ENCODE data around the gene TP73.
A peak's percentile ranks its signal among the peaks of the same experiment; 100 is the strongest.

The TP73 gene

DNA sequence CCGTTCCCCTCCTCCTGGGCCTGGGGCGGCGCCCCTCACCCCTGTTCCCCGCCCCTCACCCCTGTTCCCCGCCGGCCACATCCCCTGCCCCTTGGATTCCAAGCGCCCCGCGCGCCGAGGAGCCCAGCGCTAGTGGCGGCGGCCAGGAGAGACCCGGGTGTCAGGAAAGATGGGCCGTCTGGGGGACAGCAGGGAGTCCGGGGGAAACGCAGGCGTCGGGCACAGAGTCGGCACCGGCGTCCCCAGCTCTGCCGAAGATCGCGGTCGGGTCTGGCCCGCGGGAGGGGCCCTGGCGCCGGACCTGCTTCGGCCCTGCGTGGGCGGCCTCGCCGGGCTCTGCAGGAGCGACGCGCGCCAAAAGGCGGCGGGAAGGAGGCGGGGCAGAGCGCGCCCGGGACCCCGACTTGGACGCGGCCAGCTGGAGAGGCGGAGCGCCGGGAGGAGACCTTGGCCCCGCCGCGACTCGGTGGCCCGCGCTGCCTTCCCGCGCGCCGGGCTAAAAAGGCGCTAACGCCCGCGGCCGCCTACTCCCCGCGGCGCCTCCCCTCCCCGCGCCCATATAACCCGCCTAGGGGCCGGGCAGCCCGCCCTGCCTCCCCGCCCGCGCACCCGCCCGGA is at the start of gene TP73:
Gene TP73, plus strand, starts transcription at position 587 of the 618 bp plus-strand sequence. CDS start 29,850 bp downstream, outside the sequence.
- peak; percentile 45 for DNase-seq (ENCODE audit: low spot score)

DNA sequence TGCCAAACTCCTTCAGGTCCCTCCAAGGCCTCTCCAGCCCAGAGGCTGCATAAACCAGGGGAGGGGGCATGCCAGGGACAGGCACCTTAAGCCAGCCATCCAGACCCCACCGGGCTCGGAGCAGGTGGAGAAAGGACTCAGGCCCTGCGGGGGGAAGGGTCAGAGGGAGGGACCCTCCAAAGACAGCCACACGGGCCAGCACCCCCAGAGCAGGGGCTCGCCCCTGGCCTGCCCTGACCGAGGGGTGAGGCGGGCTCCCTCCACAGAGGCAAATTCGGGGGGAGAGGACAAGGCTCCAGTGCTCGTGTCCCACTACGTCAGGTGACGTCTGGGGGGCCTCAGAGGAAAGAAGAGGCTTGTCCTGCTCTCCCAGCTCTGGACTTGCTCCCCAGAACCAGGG is 49.2 kb upstream of the TP73 start:
- DNase-seq (ENCODE audit: low spot score), result no peak

DNA sequence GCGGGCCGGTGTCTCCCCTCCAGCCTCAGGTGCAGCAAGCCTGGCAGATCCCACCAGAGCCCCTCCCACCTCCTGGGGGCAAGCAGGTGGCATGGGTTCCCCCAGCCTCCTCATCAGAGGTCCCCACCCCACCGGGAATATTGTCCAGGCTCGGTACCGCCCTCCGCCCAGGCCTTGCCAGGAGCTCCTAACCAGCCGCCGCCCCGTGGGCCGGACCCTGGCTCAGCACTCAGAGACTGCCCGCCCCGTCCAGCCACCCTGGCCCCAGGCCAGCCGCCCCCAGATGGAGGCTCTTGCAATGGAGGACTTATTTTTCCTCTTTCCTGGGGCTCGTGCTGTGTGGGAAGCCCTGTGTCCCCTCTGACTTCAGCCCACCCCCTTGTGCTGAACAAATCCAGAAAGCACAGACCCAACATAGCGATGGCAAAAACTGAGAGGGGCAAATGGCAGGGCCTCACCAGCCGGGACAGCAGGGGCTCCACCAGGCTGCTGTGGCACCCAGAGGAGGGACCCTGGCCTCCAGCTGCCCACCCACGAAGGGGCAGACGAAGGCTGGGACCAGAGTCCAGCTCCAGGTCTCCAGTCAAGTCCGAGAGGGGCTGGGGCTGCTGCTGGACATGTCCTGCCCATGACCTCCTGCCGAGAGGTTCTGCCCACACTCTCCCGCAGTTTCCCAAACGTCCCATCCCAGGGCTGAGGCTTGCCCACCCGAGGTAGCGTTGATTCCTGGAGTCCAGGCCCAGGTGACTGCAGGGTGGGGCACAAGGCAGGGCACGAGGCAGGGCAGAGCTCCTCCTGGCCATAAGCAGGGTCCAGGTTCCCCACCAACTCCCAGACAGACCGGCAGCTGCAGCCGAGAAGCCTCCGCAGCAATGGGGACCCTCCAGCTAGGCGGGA is 48.5 kb upstream of the TP73 start:
- no peak for DNase-seq (ENCODE audit: low spot score)

DNA sequence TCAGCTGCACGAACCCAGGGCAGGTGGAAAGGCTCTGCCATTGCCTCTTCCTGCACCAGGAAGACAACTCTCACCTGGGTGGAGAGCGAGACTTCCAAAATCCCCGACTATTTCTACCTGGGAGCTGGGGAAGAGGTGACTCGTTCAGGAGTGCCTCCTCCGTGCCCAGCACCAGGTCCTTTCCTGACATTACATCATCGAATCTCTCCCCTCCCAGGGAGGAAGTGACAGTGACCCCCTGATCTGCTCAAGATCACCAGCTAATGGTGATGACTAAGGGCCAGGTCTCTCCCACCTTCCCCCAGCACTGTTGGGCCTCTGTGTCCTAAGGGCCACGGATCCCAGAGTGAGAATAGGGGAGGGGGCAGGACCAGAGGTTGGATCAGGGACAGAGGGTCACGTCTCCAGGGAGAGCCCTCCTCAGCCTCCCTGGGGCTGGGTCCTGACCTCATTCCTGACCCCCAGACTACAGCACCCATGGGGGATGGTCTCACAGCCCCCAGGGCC is 47.8 kb upstream of the TP73 start:
- DNase-seq (ENCODE audit: low spot score), result no peak

DNA sequence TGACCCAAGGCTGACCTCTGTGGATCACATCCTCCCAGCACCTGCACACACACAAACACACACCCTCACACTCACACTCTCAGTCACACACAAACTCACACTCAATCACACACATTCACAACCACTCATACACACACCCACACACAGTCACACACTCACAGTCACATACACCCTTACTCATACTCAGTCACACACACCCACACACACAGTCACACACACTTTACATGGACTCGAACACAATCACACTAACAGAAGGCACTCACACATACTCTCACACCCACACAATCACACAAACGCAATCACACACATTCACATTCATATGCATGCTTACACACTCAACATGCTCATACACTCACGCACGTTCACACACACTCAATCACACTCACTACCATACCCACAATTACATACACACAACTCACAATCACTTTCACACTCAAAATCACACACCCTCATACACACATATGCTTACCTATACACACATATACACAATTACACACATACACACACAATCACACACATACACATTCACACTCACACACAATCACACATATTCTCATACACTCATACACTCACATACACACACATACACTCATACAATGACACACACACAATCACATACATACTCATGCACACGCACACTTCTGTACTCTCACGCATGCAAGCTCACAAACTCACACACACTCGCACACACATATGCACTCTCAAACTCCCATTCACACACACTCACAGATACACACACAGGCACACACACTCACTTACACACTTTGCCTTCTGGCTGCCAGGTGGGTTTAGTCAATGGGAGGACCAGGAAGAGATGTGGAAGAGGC is 47.1 kb upstream of the TP73 start:
- DNase-seq (ENCODE audit: low spot score), result no peak

DNA sequence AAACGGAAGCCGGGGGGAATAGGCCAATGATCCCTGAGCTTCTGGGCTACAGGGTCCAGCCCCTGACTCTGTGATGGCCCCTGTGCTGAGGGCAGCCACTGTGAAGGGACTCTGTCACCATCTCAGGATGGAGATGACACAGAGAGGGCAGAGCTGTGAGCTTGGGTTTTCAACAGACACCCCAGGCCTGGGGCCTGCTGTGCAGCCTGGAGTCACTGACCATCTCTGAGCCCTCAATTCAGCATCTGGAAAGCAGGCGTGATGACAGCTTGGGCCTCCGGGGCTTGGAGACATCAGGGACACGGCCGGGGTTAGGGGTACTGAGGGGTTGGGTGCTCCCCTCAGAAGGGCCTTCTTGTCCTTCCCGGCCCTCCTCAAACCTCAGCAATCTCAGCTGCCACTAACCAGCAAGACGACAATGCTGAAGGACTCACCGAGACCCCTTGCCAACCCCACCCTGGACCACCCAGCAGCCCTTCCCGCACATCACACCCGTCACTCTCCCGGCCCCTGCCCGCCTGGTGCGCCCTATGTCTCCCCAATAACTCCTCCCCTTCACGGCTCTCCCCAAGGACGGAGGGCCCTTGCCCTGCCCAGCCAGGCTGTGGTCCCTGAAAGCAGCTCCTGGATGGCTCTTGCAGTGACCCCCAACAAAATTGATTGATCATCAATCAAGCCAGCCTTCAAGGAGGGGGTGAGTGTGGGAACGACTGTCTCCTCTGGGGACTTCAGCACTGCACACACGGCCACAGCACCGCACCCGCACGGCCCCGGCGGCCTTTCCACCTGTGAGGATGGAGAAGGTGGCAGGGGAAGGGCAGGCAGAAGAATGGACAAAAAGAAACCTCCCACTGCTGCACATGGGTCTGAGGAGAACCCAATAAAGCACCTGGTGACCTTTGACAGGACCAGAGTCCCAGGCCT is 45.3 kb upstream of the TP73 start:
- DNase-seq (ENCODE audit: low spot score), result no peak

DNA sequence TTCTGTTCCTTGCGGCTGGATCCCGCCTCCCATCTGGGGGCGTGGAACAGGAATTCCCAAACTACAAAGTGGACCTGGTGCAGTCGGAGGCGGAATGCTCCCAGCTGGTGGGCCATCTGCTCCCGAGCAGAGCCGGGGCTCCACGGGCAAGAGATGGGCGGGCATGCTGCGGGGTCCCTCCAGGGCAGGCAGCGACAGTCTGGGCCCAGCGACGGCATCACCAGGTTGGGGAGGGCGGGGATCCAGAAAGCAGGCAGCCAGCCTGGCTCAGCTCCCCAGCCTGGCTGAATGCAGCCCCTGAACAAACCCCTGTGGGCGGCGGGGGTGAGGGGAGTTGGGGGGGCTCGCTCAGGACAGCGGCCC is 44.6 kb upstream of the TP73 start:
- no peak for DNase-seq (ENCODE audit: low spot score)

DNA sequence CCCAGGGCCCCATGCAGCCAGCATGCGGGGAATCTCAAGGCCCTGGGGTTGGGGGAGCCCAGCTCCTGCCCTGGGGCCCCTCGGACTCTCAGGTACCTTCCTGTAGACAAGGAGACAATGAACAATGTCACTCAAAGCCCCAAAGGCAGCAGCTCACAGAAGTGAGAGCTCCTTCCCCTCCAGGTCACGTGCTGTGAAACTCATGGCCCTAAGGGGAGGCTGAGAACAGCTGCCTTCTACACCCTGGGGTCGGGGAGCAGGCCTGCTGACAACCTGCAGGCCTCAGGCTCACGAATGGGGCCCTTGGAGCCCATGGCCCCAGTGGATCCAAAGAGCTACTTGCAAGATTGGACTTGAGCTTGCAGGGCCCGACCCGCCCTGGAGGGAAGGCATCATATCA is 44.2 kb upstream of the TP73 start:
- DNase-seq (ENCODE audit: low spot score), result no peak

DNA sequence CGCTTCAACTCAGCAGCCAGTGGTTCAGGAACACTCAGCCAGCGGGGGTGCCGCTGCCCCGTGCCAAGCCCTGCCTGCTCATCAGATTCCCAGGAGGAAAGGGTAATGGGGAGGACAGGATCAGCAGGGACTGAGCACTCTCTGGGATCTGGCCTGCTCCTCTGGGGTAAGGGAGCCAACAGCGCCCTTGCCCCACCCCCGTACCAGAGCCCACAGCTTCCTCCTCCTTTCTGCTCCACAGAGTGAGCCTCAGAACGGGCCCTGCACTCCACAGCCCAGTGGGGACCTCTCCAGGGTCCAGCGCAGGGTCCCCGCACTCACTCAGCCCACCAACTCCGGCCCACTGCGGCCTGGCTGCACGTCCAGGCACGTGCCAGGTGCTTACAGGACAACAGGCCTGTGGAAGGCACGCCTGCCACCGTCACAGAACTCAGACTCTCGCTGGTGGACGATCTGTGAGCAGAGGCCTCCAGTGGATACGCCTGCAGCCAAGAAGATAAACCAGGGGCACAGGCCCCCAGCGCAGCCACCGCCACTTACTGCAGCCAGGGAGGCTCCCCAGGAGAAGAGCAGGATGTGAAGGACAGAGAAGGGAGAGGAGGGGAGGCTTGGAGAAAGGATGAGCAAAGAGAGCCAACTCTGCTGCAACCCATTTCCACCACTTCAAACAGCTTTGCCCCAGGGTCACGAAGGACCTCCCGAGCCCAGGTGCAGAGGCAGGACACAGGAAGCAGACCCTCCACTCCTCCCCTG is 43.1 kb upstream of the TP73 start:
- no peak for DNase-seq (ENCODE audit: low spot score)

DNA sequence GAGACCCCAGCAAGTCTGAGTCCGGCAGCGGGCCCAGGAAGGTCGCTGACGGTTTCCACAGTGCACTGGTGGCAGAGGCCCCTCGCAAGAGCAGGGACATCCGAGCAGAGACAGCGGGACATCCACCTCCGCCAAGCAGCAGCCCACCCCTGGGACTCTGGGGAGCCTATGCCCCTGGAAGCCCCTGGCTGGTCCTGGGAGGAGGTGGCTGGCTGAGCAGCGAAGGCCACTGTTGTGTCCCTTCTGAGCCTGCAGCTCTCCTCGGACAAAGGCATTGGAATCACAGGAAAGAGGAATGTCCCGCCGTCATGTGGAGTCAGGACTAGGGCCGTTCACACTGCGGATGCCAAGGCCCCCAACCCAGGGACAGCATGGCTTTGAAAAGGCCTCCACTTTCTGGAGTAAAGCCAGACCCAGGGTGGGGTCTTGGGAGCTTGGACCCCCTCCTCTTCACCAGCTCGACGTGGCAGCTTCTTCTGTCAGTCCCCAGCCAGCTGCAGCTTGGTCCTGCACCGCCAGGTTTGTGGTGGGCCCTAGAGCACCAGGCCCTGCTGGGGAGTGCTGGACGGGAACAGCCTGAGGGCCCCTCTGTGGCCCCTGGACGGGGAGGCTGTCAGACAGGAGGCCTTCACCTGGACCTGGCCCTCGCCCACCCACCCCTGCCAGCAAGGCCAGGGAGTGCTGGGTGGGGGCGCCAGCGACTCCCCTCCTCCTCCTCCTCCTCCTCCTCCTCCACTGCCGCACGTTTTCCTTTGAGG is 42.4 kb upstream of the TP73 start:
- DNase-seq (ENCODE audit: low spot score), result no peak

DNA sequence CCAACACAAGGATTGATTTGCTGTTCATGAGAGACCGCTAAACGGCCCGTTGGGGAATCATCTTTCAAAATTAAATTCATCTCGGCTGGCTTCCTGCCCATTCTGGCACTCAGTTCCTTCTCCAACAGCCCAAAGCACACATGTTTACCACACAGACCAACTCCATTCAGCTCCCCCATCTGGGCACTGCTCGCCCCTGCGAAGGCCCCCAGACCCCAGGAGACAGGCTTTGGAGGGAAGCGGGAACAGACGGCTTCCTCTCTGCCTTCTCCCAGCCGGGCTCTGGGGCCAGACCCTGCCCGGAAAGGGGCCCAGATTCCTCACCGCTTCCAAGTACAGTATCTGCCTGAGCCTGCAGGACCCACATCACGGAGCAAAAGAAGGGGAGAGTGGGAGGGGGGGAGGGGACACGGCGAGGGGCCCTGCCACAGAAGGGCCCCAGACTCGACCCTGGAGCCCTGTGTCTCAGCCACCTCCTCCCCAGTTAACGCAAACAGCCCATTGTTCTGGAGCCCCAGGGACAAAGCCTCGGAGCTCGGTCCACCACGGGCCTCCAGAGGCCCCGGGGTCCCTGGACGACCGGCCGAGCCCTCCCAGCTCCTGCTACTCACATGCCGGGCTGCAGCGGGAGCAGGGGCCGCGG is 41.7 kb upstream of the TP73 start:
- DNase-seq (ENCODE audit: low spot score), result no peak

DNA sequence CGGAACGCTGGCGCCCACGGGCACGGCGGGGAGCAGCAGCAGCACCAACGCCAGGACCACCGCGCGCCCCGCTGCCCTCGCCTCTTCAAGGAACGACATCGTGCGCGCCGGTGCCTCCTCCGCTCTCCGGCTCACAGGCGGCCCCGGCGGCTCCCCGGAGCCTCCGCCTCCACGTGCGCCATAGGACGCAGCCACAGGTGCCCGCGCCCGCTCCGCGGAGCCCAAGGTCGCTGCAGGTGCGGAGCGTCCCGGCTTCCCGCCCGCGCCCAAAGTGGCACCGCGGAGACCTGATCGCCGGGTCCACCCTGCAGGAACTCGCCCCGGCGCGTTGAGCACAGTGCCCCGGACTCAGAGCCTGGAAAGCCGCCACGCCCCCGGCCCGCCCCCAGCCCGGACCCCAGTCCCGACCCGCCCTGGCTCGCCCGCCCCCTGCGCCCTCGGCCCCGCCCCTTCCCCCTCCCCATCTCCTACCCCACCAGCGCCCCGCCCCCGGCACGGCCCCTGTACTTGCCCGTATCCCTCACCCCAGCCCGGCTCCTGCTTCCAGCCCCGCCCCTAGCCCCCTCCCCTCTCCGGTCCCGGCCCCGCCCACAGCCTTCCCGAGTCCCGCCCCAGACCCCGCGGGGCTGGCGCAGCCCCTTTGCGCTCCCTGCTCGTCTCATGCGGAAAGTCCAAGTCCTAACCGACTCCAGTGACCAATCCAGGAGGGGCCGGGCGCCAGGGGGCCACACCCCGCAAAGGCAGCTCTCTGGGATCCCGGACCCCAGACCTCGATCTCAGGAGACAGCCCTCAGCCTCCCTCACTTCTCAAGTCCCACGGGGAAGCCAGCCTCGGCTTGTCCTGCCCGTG is 40.9 kb upstream of the TP73 start, which contains the start of gene MEGF6:
Gene MEGF6, minus strand, starts transcription at position 339 of the 850 bp plus-strand sequence. Its CDS starts 240 bp downstream, at position 99.
- DNase-seq (ENCODE audit: low spot score), result no peak

DNA sequence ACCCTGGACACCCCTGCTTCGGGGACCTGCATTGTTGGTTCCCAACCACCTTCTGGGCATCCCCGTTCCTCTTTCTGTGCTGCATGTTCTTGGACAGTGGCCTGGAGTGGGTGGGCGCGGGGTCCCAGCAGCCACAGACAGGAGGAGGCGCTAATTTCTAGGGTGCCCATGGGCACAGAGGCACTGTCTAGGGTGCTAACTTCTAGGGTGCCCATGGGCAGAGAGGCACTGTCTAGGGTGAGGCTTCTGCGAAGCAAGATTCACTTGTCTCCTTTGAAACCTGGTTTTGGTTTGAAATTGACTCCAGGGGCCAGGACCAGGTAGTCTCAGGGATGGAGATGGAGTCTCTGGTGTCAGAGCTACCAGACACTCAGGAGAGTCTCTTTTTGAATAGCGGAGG is 40.2 kb upstream of the TP73 start:
- DNase-seq (ENCODE audit: low spot score), result no peak

DNA sequence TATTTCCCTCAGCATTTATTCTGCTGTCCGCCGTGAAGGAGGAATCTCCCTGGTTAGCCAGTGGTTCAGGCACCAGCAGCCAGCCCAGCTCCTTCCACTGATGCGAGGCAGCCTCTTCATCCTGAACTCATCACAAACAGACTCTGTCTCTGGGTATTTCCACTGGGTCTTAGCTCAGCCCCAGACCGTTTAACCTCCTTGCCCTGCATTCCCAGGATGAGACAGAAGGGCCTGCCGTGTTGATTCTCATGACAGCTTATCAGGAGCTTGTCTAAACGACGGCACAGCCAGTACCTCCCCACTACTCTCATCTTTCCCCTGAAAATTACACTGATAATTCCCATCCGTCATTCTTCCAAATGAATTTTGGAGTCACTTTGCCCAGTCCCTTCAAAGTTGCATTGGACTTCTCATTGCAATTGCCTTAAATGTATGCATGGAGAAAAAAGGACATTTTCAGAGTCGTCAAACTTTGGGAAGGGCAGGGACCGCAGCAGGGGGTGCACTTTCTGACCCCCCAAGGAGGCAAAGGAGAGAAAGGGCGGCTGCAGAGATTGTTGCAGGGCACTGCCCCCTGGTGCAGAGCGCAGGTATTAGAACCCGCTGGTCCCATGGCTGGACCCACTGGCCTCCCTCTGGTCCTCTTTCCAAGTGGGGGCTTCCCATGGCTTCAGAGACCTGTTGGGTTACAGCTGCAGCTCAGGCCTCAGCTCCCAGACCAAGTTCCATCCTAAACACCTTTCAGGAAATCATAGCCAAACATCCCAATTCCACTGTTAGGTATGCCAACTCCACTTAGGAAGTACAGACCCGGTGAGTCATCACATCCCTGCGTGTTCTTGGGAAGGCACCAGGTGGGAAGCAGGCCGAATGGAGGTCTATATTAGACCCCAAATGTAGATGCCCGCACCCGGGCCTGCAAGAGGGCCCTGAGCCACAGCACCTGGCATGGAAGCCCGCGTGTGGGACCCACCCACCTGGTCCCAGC is 37.3 kb upstream of the TP73 start:
- DNase-seq (ENCODE audit: low spot score), result peak; percentile 68

DNA sequence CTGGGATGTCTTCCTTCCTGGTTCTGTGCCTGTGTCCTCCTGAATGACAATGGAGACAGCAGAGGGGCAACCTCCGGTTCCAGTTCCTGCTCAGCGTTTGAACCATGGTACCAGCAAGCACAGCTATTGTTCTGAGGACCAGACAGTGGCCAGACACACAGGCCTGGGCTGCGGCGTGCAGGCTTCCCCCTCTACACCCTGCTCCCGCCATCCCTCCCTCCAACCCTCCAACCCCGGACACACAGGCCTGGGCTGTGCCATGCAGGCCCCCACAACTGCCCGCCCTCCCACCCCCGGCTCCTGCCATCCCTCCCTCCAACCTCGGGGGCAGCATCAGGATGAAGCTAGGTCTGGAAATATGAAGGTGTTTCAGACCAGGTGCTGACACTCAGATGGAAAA is 35.5 kb upstream of the TP73 start:
- DNase-seq (ENCODE audit: low spot score), result no peak

DNA sequence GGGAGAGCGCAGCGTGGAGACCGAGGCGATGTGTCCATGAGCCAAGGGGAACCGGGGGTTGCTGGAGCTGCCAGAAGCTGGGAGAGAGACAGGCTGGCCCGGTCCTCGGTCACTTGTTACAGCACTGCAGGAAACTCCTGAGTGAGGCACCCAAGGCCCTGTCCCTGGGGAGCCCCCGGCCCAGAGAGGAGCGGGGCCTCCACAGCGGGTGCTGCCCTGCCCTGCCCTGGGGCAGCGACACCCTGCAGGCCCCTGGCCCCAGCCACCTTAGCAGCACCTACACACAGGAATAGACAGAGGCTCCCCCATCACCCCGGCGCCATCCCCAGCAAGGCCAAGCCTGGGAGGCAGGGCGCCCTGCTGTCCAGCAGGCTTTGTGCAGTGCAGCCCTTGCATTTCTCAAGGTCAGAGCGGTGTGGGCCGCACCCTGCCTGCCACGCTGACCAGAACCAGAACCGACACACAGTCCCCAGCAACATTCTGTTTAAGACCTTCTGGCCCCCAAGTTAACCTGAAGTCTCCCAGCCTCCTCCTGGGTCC is 34.4 kb upstream of the TP73 start:
- no peak for DNase-seq (ENCODE audit: low spot score)

DNA sequence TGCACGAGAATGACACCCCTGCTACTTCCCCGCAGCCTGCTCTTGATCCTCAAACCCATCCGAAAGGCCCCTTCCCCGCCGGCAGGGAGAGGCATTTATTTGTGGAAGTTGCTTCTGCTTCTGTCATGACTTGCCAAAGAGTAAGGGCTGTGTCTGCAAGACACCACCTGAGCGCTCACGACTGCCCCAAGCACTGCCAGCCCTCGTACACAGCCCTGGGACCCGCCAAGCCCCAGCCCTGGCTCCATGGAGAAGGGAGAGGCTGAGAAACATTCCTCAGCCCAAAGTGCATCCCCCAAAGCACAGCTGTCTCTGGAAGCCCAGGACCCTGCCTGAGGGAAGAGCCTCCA is 33.8 kb upstream of the TP73 start:
- DNase-seq (ENCODE audit: low spot score), result no peak

Measured in HuH-7 (cell line).